Fibroblast of skin of right quadriceps (primary cell): ENCODE data around the gene FRAT2.
"Not testable (repeated sequence)": the region's sequence is repeated elsewhere in the genome, so short reads cannot be mapped to it uniquely, and the experiment has no call there.

Experiments
- DNase-seq: peaks from one replicate; pipeline ENCODE4 v3.0.0-alpha.2; 2013

Gene FRAT2

DNA sequence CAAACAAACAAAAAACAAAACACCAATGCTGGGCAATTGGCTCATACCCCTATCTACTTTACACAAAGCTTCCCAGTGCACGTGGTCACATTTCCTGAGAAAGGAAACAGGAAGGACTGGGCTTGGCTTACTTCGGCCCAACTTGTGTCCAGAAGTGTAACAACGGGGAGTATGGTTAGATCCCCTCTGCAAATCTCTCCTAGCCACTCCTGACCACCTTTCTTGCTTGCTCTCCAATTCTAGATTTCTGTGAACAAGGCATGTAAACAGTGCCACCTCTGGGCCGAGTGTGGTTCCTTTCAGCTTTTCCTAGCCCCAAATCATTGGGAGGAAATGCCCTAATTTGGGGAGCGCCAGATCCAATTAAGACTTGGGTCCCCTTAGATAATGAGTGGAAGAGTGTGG, 21.0 kb upstream of the FRAT2 start:
- no peak for DNase-seq

DNA sequence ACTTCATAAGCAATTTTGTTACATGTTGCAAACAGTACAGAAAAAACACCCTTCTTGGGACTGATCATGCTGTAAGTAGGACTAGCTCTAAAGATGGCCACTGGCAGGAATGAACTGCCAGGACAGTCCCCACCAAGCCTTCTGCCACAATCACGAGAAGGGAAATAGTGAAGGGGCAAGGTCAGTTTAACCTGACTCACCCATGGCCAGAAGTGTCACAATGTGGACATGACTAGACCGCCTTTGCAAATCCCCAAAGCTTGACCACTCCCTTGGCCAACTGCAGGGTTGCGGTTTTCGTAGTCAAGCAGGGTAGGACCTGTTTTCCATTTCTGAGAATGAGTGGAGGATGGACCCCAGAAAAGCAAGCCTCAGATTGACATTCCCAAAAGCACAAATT, 19.4 kb upstream of the FRAT2 start:
- DNase-seq: no peak

DNA sequence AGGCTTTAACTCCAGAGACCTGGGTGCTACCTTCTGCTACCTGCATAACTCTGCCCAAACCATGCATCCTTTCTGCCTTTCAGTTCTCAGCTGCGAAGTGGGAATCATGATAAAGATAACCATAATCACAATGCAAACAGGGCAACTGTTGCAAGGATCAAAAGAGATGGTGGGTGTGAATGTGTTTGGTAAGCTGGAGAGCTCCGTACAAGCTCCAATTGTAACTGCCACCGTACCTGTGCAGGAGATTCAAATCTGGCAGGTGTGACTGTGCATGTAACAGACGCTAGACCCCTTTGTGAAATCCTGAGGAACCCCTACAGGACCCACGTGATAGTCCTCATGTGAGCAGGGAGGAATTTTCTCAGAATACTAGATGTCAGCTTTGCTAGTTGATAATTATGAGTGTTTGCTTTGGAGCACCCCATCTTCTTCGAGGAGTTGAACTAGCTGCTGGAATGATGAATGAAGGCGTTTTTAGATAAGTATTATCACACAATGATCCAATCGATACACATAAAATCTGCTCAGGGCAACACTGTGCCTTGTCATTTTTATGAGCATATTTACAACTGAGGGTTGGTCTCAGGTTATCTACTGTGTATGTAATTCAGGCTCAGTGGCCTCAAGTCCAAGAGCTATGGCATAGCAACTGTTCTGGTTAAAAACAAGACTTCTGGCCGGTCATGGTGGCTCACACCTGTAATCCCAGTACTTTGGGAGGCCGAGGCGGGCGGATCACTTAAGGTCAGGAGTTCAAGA, 15.4 kb upstream of the FRAT2 start:
- DNase-seq: no peak

DNA sequence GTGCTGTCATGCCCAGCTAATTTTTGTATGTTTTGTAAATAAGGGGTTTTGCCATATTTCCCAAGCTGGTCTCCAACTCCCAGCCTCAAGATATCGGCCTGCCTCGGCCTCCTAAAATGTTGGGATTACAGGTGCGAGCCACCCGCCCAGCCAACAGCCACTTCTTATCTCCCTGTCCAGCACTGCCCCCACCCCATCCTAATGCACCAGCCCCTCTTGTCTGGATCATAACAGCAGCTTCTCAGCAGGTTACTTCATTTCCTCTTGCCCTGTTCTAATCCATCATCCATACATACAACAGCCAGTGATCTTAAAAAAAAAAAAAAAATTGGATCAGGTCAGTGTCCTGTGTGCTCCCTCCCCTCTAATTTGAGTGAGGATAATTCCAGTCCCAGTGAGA, 12.8 kb upstream of the FRAT2 start:
- DNase-seq: no peak

DNA sequence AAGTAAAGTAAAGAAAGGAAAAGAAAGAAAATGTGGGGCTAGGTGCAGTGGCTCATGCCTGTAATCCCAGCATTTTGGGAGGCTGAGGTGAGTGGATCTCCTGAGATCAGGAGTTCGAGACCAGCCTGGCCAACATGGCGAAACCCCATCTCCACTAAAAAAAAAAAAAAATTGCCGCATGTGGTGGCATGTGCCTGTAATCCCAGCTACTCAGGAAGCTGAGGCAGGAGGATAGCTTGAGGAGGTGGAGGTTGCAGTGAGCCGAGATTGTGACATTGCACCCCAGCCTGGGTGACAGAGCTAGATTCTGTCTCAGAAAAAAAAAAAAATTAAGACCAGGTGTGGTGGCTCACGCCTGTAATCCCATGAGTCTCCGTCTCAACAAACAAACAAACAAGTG, 9.1 kb upstream of the FRAT2 start:
- not testable (repeated sequence) for DNase-seq

DNA sequence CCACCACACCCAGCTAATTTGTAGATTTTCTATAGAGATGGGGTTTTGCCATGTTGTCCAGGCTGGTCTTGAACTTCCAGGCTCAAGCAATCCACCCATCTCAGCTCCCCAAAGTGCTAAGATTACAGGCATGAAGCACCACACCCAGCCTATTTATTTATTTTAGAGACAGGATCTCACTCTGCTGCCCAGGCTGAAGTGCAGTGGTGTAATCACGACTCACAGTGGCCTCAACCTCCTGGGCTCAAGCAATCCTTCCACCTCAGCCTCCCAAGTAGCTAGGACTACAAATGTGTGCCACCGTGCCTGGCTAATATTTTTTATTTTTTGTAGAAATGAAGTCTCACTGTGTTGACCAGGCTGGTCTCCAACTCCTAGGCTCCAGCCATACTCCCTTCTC, 6.9 kb upstream of the FRAT2 start:
- DNase-seq: no peak

DNA sequence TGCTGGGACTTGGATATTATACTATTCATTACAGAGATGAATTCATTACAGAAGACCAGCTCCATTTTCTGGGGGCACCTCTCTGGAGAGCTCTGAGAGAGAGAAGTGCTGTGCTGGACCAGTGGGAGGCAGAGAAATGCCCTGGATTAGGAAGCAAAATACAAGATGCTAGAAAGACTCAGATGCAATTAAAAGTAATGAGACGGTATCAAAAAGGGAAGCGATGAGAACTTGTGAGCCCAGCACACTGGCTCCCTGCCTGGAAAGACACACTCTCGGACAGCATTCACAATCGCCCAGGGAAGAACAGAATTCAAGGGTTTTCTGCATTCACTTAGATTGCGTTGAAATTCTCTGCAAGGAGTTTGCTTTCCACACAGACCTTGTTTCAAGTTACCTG, 3.5 kb upstream of the FRAT2 start:
- no peak for DNase-seq

DNA sequence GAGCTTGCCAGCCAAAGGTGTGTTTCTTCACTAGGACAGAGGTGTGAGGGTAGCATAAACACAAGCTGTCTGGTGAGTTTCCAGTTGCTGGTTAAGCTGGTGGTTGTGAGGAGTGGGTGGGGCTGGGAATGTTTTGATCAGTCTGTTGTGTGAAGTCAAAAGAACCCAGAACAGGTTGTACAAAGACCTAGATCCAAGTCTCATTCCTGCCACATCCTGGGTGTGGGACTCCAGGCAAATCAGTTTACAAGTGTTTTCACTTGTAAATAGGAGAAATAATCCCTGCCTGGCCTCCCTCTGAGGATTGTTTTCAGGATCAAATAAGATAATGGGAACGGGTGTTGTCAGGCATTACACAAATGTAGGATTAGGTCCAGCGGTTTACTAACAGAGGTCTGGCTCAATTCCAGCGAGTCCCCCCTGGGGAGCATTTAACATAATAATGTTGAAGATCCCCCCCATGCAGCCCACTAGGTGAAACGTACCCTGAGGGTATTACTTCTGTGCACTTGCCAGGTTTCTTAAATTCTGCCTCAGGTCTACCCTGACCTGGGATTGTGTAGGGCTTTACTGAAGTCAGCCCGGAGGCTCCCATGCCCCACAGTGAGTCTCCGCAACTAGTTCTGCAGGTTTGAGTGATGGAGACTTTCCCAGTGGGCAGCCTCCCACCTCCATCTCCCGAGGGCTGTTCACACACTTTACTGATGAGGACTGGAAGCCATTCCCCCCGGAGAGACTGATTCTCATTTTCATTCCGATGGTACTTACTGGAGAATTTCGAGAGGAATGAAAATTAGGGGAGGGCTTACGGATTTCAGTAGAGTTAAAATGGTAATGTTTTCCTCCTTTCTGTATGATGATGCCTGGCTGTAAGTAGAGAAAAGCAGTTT, 2.7 kb upstream of the FRAT2 start:
- DNase-seq: no peak

DNA sequence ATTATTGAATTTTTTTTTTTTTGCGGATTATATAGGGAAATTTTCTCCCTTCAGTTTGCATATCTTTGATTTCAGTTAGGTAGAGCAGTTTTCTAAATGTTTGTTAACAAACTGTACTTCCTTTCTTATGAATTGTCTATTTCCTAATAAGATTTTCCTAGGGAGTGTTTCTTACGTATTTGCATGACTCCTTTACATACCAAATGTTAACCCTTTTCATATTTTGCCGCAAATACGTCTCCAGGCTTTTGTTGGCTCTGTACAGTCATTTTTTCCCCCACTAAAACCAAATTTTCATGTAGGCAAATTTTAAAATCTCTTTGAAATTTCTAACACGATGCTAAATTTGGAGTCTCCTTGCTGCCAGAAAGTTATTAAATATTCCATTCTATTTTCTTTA, 1.9 kb upstream of the FRAT2 start:
- DNase-seq: no peak

DNA sequence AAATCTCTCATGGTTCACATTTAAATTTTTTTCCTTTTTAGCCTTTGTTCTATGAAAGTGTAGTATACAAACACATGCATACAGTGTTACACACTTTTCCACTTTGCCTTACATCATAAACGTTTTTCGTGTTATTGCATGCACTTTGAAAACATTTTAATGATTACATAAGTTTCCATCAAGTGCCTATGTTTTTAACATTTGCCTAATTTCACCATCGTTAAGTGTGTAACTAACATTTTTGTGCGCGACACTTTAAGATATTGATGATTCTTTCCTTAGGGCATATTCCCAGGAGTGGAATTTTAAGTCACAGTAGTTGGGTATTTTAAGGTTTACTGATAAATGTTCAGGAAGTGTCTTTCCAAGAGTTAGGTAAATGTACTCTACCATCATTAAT, 1.5 kb upstream of the FRAT2 start:
- no peak for DNase-seq

DNA sequence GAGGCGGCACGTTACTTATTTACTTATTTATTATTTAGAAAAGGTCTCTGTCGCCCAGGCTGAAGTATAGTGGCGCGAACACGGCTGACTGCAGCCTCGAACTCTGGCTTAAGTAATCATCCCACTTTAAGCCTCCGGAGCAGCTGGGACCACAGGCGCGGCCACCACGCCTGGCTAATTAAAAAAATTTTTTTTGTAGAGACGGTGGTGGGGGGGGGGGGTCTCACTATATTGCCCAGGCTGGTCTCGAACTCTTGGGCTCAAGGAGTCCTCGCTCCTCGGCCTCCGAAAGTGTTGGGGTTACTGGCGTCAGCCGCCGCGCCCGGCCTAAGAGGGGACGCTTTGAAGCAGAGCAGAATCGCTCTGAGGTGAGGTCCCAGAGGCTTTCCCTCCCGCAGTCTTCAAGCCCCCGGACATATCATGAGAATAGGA, 675 bp upstream of the FRAT2 start:
- DNase-seq: no peak

DNA sequence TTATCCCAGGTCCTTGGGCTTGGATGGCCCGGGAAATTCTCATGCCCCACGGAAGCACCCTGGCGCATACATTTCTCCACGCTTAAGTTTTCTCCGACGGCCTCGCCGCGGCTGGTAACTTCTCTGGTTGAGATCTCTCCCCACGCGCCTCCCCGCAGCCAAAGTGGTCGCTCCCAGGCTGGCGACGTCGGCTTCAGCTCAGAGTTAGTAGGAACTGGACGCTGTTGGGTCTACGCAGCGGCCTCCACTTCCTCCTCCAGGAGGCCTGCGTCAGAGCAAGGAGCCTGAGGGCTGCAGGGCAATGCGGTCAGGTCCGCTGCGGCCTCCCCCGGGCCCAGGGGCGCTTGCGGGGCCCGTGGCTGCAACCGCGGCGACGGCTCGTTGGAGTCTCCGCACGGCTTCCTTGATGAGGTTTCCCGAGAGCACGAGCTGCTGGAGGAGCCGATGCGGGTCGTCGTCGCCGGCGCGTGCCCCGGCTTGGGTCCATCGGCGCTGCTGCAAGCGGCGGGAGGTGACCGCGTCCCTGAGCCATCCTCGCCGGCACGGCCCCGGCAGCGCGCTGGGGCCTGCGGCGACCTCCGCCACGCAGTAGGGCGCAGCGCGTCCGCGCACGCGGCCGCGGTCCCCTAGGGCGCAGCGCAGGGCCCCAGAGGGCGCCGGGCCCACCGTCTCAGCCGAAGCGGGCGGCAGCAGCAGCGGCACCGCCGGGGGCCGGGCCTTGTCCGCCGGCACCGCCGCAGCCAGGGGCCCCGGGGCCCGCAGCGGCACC, 744 bp downstream of the FRAT2 start:
- no peak for DNase-seq

DNA sequence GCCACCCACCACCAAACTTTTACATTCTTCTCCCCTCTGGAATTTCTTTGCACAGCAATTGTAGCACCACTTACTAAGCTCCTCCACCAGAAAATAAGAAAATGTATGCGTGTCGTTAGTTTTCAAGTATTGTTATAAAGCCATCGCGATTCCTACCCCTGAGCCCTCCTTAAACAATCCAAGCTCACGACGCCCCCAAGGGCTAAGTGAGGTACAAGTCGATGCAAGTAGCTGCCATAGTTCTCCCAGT, 1.3 kb downstream of the FRAT2 start:
- peak; percentile 47 for DNase-seq

DNA sequence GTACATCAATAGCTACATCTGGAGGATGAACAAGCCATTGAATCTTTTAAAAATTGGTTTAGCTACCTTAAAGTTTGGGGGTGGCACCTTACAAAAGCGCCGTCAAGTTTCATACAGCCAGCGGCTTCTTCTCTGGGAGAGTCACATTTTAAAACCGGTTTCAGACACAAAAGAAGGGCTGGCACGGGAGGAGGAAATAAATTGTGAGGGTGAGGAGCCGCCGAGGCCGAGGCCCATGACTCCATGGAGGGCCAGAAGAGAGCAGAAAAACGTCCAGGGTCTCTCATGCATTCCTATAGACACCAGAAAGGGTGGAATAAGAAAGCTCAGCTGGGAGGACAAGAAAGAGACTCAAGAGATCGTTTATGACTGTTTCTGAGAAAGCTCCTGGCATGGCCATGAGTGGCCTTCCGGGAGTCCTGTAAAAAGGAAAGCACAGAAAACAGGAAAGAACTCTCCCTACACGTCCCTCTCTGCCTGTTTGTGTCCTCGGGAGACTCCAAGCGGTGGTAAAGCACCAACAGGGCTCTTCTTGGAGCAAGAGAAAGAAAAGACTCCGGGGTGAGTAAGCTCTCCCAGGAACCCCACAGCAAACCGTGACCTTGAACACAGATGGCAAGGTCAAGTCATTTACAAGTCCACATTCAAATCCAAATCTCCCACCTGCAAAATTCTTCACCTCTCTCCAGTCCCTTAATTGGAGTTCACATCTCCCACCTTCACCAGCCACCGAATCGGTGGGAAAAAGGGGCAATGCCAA, 1.8 kb downstream of the FRAT2 start:
- peak; percentile 77 for DNase-seq

DNA sequence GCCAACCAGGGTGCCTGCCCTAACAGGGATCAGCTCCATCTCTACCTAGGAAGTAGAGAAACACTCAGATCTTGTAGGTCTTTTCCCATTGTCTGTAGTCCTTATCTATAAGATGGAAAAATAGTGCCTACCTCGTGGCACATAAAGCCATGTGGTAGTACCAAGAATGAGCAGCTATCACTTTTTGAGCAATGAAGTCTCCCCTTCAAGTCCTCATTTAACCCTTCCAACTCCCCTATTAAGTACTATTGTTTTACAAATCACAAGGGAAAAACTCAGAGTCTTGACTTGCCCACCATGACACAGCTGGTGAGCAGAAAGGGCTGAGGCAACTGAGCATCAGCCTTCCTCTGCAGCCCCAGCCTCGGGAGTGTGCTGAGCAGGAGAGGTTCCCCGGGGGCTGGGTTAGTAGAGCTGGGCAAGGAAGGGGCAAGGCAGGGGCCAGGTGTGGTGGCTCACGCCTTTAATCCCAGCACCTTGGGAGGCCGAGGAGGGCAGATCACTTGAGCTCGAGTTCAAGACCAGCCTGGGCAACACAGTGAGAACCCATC, 3.3 kb downstream of the FRAT2 start:
- DNase-seq: no peak

DNA sequence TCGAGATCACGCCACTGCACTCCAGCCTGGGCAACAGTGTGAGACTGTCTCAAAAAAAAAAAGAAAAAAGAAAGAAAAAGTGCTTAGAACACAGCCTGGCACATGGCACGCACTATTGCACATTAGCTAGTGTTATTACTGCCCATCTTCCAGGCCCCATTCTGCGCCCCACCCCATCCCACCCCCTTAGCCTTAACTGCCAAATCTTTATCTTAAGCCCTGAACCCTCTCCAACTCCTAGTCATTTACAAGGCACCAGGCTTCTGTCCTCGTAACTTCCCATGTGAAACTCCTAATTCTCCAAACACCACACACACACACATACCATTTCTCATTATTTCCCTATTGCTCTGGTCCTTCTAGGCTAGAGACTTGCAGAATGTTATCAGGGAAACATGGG, 4.8 kb downstream of the FRAT2 start:
- DNase-seq: no peak

DNA sequence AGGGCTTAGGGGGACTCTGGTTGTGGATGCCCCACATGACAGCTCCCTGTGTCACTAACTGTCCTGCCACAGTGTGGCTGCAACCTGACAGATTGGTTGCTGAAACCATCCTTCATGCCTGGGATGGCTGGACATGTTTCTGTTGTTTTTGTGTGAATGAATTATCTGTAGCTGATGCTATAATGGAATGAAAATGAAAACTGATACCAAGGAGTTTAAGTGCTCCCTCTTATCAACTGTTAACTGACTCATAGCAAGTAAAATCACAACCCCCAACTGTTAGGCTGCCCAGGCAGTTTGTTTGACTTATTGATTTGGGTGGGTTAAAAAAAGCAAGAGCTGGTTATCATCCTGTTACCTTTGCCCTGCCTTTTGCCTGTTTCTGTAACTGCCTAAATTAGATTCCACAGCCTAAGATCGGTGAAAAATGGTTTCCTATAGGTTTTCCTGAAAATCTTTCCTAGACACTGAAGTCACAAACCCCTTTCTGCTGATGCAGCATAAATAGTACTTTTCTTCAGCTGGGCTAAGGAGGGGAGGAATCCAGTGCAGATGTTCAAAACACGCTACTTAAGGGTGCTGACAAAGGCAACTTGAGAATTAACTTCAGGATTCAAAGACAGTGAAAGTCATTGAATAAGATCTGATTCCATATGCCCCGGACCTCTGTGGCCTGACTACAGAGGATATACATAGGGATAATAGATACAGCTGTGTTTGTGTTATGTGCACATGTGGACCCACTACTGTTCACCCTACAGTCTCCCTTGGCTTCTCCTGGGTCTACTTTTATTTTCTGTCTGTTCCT, 5.7 kb downstream of the FRAT2 start:
- DNase-seq: no peak

DNA sequence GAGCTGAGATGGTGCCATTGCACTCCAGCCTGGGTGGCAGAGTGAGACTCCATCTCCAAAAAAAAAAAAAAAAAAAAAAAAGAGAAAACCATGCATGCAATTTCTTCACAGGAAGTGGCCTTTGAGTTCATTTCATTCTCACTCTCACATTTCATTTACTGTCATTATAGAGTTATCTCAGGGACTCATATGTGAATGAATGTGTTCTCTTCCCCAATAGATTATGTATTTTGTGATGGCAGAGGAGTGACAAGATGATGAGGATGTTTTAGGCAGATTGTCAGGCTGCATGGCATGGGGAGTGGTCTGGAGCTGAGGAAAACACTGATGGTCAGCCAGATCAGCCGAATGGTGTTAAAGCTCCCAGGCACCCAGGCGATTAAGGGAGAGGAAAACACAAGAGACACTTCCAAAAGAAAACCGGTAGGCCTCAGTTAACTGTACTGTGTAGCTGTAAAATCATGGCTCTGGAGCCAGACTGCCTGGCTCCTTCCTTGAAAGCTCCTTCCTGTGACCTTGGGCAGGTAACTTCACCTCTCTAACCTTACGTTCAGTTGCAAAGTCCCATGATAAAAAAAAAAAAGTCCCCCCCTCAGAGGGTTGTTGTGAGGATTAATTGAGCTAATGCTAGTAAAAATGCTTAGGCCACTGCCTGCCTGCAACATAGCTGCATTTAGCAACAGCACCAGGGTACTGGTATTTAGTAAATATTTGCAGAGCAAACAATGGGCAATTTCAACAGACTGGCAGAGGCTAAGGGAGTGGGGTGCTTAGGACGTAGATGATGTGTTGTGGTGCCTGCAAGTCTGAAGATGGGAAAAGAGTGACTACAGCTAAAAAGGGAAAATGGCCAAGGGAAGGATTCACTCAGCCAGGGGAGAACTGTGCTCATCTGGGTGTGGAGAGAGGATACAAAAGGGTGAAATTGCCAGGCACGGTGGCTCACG, 6.9 kb downstream of the FRAT2 start:
- DNase-seq: no peak

DNA sequence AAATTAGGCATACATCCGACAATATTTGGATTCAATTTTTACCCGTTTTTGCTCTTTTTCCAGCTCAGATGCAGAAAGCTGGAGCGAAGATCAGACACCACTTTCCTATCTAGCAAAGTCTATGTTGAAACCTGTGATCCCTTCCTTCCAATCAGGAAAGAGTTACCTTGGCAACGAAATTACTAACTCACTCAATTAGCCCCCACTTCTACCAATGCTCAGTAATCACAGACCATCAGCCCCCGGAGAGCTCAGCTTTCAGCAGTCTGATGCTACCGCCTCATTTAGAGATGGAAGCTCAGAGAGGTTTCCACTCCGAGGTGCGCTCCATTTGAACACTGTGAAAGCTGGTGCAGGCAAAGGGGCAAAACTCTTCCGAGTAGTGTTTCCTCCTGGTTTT, 8.8 kb downstream of the FRAT2 start:
- DNase-seq: no peak

DNA sequence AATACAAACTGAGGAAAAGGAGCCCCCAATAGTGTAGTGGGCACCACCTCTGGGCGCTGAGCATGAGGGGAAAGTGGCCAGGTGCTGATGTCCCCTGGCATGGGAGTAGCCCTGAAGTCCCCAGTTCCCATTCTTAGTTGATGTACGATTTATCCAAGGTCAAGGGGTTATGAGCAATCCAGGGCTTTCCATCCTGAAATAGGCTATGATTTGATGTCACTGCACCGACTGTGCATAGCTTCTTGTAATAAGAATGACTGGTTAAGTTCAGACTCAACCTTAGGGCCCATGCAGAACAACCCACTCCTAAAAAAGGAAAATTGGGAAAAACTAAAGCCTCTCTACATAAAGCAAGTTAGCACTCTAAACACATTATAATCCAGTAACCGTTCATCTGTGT, 11.0 kb downstream of the FRAT2 start:
- DNase-seq: no peak

DNA sequence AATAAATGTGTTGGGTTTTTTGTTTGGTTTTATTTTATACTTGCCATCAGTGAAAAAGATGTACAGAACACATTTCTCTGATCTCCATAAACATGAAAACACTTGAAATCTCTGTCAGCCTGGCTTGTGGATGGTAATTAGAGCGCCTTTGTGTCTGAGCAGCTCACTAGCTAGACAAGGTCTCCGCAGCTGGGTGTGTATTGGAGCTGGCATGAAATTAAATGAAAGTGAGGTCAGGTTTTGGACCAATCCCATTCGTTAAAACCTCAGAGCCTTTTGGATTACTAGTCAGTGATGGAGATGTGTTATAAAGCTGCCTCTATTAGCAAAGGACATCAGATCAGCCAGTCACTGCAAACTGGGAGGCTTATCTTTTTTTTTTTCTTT, 12.7 kb downstream of the FRAT2 start:
- no peak for DNase-seq
